Retina (tissue), 1 donor: ENCODE data around the gene SLC25A1.
"Not testable (repeated sequence)": the region's sequence is repeated elsewhere in the genome, so short reads cannot be mapped to it uniquely, and the experiment has no call there.

Experiments
- DNase-seq: peaks from one replicate; pipeline ENCODE4 v3.0.0-alpha.2; 2016

SLC25A1 gene

DNA sequence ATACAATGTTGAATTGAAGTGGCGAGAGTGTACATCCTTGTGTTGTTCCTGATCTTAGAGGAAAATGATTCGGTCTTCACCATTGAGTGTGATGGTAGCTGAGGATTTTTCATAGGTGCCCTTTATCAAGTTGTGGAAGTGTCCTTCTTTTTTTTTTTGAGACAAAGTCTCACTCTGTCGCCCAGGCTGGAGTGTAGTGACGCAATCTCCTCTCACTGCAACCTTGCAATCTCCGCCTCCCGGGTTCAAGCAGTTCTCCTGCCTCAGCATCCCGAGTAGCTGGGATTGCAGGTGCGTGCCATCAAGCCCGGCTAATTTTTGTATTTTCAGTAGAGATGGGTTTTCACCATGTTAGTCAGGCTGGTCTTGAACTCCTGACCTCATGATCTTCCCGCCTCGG, 19.9 kb downstream of the SLC25A1 start:
- DNase-seq: not testable (repeated sequence)

DNA sequence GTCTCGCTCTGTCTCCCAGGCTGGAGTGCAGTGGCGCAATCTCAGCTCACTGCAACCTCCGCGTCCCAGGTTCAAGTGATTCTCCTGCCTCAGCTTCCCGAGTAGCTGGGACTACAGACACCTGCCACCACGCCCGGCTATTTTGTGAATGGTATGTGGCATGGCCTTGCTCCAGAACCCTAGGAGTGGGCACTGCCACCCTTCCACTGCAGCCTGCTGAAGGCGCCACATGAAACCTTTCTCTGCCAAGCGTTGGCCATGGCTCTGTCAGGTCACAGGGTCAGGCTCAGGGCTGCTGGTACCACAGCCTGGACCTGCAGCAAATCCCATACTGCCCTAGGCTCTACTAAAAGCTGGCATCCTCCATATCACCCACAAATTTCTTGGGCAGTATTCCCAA, 22.4 kb downstream of the SLC25A1 start:
- DNase-seq: not testable (repeated sequence)

- no peak for DNase-seq
These were observed 25.3 kb downstream of the SLC25A1 start for GRCh38 chr22:19152942-19153883.

- DNase-seq: no peak
These were observed 27.0 kb downstream of the SLC25A1 start for GRCh38 chr22:19151329-19152191.

- DNase-seq: no peak
These were observed 27.8 kb downstream of the SLC25A1 start for GRCh38 chr22:19150482-19151328.

DNA sequence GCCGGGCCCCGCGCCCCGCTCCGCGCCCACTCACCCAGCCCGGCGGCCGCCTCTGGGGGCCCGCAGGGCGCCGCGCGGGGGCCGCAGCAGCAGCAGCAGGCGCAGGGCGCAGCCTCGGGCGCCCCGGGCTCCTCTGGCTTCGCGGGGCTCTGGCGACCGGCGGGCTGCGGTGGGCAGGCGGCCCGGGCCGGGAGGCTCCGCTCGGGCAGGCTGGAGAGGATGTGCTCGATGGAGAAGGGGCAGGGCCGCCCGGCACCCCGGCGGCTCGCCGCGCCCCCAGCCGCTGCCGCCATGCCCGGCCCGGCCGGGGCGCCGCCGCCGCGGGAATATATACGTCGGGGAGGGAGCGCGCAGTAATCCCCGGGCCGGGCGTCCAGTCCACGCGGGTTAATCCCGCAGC, 28.5 kb downstream of the SLC25A1 start, which contains the start of gene GSC2:
TSS of gene GSC2 (minus strand) at position 302 of the 400 bp plus-strand sequence. CDS start at position 293, 9 bp downstream.
- DNase-seq: no peak

DNA sequence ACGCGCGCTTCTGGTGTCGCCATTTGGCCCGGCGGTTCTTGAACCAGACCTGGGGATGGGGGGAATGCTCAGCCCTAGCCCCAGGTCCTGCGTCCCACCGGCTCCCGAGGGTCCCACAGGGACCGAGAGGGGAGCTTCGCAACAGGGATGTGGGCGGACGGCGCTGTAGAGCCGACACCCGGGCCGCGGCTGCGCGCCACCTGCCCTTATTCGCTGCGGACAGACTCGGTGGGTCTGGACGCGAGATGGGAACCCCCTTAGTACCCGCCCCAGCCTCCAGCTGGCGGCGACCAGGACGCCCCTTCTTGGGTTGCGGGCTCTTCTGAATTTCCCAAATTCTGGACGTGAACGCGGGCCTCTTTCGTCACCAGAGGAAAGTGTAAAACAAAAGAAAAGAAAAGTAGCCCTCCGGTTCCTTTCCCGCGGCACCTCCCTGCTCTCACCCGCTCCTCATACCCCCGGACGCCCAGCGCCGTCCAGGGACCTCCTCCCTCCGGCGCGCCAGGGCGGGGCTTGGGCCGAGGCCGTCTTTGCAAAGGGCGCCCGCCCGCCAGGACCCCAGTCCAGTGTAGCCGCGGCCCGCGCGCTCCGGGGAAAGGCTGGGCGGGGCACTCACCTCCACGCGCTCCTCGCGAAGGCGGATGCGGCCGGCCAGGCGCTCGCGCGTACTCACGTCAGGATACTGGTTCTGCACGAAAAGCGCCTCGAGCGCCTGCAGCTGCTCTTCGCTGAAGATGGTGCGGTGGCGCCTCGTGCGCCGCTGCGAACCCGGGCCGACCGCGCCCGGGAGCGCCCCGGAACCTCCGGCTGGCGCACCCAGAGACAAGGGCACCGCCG, 29.3 kb downstream of the SLC25A1 start:
- DNase-seq: peak; percentile 54

DNA sequence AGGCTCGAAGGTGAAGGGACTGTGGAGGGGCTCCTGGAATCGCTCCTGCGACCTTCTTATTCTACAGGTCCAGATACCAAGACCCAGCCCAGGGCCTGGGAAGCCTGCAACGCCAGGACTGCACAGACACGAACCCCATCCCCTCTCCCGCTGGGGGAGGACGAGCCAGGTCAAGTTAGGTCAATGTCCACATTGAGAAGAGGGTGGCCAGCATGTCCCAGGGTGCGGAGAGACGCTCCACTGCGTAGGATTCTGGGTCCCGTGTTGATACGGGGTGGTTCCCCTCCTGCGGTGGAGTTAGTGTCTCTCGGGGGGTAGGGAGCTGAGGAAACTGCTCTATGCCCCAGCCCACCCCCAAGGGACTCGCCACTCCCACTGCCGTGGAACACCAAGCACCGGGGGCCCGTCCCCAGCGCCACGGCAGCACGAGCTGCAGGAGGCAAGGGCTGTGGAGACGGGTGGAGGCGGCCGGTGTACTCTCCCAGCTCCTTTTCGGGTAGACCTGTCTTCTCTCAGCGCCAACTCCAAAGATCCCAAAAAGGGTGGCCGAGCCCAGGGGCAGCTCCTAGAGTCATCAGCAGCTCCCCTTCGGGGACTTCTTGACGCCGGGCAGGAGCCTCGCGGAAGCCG, 30.0 kb downstream of the SLC25A1 start:
- no peak for DNase-seq

- no peak for DNase-seq
These were observed 31.2 kb downstream of the SLC25A1 start for GRCh38 chr22:19147195-19147780.

DNA sequence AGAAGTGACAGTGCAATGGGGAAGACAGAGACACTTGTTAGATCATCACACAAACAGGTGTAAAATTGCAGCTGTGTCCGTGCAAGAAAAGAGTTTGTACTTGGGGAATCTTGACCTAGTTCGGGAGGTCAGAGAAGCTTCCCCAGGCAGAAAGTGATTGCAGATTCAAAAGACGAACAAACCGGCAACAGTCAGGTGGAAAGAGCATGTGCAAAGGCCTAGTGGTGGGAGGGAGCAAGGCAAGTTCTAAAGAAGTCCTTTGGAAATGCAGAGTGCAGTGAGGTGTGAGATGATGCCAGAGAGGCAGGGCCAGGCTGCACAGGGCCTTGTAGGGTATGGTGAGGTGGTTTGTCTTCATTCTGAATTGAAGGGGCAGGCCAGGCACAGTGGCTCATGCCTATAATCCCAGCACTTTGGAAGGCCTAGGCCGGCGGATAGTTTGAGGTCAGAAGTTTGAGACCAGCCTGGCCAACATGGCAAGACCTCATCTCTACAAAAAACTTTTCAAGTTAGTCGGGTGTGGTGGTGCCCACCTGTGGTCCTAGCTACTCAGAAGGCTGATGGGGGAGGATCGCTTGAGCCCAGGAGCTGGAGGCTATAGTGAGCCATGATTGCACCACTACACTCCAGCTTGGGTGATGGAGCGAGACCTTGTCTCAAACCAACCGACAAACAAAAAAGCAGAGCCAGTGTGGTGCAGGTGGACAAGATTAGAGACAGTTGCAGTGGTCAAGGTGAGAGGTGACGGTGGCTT, 32.1 kb downstream of the SLC25A1 start:
- no peak for DNase-seq

DNA sequence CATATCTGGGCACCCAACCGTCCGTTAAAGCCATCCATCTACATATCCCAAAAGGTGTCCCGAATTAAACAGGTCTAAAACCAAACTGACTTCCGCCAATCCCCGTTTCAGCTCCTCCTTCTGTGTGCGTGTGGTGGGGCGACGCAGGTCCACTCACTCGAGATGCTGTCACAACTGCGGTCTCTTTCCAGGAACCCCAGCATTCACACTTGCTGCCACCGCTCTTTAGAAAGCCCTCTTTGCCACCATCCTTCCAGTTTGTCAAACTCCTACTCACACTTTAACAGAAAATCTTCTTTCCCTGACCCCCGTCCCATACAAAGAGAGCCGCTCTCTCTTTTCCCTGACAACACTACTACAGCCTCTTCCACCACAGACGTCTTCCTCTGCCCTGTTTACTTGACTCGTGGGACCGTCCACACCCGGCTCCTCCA, 34.6 kb downstream of the SLC25A1 start:
- peak; percentile 23 for DNase-seq

DNA sequence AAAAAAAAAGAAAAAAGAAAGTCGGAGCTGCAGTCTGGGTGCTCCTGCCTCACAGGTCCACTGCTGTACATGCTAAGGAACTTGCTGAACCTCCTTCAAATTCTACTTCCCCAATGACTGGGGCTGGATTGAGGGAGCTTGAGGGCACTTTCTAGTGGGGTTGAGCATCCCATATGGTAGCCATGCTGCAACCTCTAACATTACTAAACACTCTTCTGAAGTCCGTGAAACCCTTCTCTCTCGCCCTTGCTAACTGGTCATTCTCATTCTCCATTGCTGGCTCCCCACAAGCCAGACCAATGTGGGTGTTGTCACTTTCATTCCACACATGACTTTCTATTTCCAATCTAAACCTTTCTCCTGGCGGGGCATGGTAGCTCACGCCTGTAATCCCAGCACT, 35.3 kb downstream of the SLC25A1 start:
- no peak for DNase-seq

GRCh38 chr22:19142394-19142793, 36.1 kb downstream of the SLC25A1 start:
- no peak for DNase-seq

- no peak for DNase-seq
These were observed 38.6 kb downstream of the SLC25A1 start for GRCh38 chr22:19139974-19140373.

DNA sequence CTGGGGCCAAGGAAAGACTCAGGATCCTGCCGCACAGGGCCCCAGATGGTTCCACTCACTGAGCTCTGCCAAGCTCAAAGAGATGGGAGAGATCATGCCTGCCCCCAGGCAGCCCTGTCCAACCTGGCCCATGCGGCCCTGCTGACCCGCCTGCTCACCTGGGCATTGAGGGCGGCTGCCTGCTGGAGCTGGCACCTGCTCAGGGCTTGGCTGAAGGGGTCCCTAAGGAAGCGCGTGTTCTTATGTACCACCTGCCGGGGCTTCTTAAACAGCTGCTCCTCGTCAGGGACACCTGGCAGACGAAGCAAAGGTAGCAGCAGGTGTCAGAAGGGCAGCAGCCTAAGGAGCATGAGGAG, 39.6 kb downstream of the SLC25A1 start:
- DNase-seq: no peak

DNA sequence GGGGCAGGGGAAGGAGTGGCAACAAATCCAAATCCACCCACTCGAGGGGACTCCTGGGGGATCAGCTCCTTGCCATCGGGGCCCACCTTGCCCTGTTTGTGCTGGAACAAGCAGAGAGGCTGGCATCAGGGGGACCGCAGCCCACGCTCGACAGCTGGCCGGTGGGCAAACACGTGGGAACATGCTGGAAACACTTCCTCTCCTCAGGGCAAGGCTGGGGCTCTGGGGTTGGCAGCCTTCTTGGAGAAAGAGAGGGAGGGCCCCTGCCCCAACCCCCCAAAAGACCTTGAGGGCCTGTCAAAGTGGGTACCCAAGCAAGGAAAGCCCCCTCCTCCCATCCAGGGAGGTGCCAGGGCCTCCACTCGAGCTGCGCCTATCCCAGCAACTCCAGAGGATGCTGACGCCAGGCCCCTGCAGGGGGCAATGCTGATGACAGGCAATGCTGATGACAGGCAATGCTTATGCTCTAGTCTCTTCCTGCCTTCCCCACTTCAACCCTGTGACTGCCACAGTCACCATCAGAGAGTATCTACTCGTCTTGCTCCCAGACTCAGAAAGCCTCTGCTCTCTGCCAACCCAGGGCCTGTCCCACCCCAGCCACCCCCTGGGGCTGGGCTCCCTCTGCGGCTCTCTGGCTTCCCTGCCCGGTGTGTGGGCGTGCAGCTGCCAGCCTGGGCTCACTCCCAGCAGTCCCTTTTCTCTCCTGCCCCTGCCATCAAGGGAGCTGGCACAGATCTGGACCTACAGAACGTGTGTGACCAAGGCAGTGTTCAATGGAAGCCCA, 40.1 kb downstream of the SLC25A1 start:
- no peak for DNase-seq

DNA sequence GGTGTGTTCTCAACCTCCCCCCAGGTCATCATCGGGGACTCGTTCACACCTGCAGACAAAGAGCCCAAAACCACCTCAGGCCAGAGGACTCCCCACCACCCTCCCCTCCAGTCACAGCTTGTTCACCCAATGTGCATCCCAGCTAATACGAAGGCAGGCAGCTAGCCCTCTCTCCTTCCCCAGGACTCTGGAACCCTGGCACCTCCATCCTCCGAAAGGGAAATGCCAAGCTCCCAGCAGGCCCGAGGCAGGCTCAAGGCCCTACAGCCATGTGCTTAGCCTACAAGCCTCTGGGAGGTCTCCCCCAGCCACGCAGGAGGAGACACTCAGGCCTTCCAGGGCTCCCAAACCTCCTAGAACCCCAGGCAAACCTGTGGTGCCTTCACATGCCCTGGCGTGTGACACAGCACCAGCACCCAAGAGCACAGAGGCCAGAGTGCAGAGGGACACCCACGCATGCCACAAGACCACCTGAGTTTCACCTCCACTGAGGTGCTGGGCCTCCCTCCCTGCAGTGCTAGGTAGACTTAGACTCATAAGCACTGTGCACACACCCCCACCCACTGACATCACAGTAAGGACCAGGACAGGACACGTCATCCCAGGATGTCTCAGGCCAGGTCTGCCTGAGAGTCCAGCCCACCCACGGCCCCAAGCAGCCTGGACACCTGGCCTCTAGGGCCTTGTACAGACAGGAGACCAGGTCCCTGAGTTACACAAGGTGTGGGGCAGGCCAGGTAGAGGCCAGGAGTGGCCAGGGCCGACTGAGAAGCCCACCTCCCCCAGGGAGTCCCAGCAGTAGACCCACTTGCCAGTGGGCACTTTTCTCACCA, 40.9 kb downstream of the SLC25A1 start:
- no peak for DNase-seq

DNA sequence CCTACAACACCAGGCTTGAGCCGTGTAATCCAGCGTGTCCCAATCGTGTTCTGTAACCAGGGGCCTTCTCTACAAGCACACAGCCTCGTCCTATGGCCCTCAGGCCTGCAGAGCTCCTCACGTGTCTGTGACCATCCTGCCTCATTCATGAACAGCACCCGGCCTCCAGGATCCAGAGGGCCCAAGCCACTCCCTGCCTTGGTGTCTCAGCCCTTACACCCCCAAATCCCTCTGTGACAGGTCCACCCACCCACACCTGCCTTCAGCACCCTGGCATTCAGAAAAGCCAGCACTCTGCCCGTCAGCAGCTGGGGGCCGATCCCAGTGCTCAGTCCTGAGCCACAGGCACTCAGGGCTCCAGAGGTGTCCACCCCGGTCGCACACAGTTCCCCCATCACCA, 41.6 kb downstream of the SLC25A1 start:
- DNase-seq: no peak
